ENCODE measurements around the gene TBCD.

GRCh38 chr17:82926716-82927115 is 174.9 kb downstream of the TBCD start:
- TF ChIP-seq CTCF (conservative IDR thresholded peaks at IDR 0.05 in 1 of 2, IDR thresholded peaks at IDR 0.05 in 1 of 2; ENCODE audit: extremely low read depth in 1 of 2, insufficient read depth in 1 of 2, low read depth in 1 of 2, low read length in 2 of 2), result no peak
- no peak for TF ChIP-seq EZH2 (IDR thresholded peaks at IDR 0.05; ENCODE audit: borderline replicate concordance, low read length)

All from mammary epithelial cell (primary cell).